SJCRH30 (cell line): Measurements from ENCODE around the gene FAM163B. TPM values are rescaled to one million over a fixed set of nuclear protein-coding genes. Genes with fewer than 3 reads are reported as not detected.

ENCODE experiments used
- DNase-seq, 2 experiments: peaks; one replicate each; pipeline ENCODE4 v3.0.0-alpha.2; 2015 to 2020
- H3K27ac ChIP-seq: fragments of 250-450 bp; sonication (Bioruptor Pico); 2 replicates; pipeline ENCODE4 v1.5.1; 2020; ENCODE audit warnings: mild to moderate bottlenecking, moderate library complexity
- H3K27me3 ChIP-seq: fragments of 250-450 bp; sonication (Bioruptor Pico); 2 replicates; pipeline ENCODE4 v1.5.1; 2020; ENCODE audit warnings: mild to moderate bottlenecking, moderate library complexity
- H3K36me3 ChIP-seq: fragments of 250-450 bp; sonication (Bioruptor Pico); 2 replicates; pipeline ENCODE4 v1.5.1; 2020; ENCODE audit warnings: mild to moderate bottlenecking, moderate library complexity
- H3K4me1 ChIP-seq: fragments of 250-450 bp; sonication (Bioruptor Pico); 2 replicates; pipeline ENCODE4 v1.5.1; 2020; ENCODE audit warnings: mild to moderate bottlenecking, moderate library complexity
- H3K4me3 ChIP-seq: fragments of 250-450 bp; sonication (Bioruptor Pico); 2 replicates; pipeline ENCODE4 v1.5.1; 2020; ENCODE audit warnings: mild to moderate bottlenecking, moderate library complexity
- H3K9me3 ChIP-seq: fragments of 250-450 bp; sonication (Bioruptor Pico); replicated peaks from 2 replicates; pipeline ENCODE4 v1.5.1; 2020; ENCODE audit warnings: mild to moderate bottlenecking, moderate library complexity
- total RNA-seq: library from RNA; depleted of rRNA; stranded (reverse); fragments of >200 nt; shearing (Covaris generic); gene quantifications from 2 replicates; pipeline ENCODE4 v1.2.3, GENCODE V29; 2014; rRNA removed

Gene FAM163B
- total RNA-seq, result 2.5 and 3.4 TPM in 2 replicates

DNA sequence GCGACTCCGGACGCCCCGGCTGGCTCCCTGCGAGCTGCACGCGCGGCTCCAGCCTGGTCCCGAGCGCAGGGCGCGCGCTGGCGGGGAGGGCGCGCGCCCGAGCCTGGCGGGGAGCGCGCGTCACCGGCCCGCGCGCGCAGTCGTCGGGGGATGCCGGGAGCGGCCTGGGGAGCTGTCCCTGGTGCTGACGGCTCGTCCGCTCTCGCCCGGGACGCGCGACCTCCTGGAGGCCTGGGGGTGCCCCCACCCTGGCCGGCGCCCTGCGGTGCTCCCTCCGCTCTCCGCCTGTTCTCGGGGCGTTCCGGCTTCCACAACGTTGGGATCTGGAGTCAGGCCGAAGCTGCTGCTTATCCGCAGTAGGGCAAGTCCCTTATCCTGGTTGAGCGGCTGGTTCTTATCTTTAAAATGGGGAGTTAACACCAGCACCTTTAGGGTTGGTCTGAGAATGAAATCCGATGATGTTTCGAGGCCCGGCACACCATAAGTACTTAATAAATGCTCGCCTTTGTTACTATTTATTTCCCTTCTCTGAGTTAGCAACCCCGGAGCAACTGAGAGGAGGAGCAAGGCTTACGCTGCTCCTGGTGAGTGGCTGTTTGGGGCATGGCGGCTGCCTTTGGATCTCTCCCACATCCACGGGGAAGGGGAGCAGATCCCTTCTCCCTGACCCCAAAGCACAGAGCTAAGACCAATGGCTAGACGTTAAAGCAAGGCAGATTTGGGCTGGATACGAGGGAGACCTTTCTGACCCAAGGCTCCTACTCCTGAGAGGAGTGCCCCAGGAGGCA lies at the start of gene FAM163B:
FAM163B (minus strand) TSS at position 79 of the 788 bp plus-strand sequence. CDS start 29,166 bp downstream, outside the sequence.
- peaks cover 42% of the 10 kb centered on the region for H3K27me3 ChIP-seq
- H3K27ac ChIP-seq, result no peak within 1 kb of the TSS
- H3K9me3 ChIP-seq, result 0 out of 2 replicates have a peak, but pooled peaks cover 4% of the 10 kb centered on the region
- no peaks in the 10 kb centered on the region for H3K36me3 ChIP-seq
- H3K4me3 ChIP-seq, result no peak within 1 kb of the TSS
- H3K4me1 ChIP-seq, result peaks cover 13% of the 10 kb centered on the region; the same call in 1 of the 2 replicates
- DNase-seq, result no peak

DNA sequence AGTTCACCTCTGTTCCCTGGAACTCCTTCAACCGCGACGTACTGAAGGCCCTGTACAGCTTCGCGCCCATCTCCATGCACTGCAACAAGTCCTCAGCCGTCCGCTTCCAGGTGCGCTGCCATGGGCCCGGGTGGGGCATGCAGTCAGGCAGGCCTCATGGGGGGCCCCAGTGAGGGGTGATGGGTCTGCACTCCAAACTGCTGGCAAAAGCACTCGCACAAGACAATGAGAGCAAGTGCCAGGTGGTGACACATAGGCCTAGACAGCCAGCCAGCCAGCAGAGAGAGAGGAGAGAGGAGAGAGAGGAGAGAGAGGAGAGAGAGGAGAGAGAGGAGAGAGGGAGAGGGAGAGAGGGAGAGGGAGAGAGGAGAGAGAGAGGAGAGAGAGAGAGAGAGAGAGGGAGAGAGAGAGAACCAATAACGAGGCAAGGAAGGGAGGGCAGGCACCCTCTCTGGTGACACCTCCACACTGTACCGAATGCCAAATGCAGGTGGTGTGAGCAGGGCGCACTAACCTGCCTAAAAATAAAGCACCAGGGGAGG lies 48.0 kb upstream of the FAM163B start:
- H3K36me3 ChIP-seq, result no peaks in the 10 kb centered on the region
- no peak overlapping the region for H3K4me3 ChIP-seq
- H3K27ac ChIP-seq, result no peak overlapping the region
- H3K4me1 ChIP-seq, result peaks cover 25% of the 10 kb centered on the region
- DNase-seq, result peak in 1 of 2 experiments; percentile 29
- H3K9me3 ChIP-seq, result no peaks in the 10 kb centered on the region
- H3K27me3 ChIP-seq, result no peaks in the 10 kb centered on the region

DNA sequence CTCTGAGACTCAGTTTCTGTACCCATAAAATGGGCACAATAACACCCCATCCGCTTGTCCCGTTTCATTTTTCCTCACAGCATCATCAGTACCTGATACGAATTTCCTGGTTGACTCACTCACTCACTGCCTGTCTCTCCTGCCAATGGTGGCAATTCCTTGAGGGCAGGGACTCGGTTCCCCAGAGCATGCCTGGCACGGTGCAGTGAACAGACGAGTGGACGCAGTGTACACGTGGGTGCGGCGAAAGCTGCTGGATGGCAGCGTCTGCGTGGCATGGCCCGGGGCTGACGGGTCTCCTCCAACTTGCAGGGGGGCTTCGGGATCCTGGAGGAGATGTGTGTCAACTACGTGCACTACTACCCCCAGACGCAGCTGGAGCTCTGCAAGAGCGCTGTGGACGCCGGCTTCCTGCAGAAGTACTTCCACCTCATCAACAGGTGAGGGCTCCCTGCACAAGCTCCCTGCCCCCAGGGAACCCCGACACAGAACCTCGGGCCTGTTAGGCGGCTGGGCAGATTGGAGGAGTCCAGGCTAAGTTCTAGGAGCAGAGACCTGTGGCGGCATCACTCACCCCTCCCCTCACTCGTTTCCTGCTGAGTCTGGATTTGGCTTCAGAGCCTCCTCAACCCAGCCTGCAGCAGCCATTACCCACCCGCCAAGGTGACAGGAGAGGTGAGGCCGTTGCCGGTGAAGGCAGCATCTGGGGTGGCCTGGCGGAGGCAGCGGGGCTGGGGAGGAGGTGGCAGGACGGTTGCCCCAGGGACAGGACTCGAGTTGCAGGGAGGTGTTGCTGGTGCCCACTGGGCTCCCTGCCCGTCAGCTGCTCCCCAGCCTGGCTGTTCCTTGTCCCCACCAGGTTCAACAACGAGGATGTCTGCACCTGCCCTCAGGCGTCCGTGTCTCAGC lies 47.3 kb upstream of the FAM163B start:
- no peaks in the 10 kb centered on the region for H3K9me3 ChIP-seq
- H3K27me3 ChIP-seq, result no peaks in the 10 kb centered on the region
- no peak overlapping the region for H3K4me3 ChIP-seq
- peak in 1 of 2 experiments; percentile 33 for DNase-seq
- no peaks in the 10 kb centered on the region for H3K36me3 ChIP-seq
- peaks cover 25% of the 10 kb centered on the region for H3K4me1 ChIP-seq
- H3K27ac ChIP-seq, result no peak overlapping the region

DNA sequence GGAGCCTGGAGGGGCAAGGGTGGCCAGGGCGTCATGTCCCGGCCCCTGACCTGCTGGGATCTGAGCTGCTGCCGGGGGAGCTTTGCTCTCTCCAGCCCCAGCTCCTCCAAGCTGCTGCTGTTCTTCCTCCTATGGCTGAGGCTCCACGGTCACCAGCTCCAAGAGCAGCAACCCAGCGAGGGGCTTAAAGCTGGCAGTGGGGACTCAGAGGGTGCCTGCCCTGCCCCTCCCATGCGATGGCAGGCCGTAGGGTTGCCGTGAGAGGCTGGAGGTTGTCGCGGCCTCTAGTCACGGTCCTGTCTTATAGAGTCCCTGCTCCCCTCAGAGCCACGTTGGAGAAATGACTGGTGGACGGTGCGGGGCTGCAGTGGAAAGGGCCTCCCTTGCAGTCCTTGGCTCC lies 46.5 kb upstream of the FAM163B start:
- Histone ChIP-seq H3K36me3 (no peaks in the 10 kb centered on the region), H3K9me3 (no peaks in the 10 kb centered on the region), H3K27ac (no peak overlapping the region), H3K27me3 (no peaks in the 10 kb centered on the region), H3K4me3 (no peak overlapping the region), H3K4me1 (peaks cover 25% of the 10 kb centered on the region)
- DNase-seq, result no peak

DNA sequence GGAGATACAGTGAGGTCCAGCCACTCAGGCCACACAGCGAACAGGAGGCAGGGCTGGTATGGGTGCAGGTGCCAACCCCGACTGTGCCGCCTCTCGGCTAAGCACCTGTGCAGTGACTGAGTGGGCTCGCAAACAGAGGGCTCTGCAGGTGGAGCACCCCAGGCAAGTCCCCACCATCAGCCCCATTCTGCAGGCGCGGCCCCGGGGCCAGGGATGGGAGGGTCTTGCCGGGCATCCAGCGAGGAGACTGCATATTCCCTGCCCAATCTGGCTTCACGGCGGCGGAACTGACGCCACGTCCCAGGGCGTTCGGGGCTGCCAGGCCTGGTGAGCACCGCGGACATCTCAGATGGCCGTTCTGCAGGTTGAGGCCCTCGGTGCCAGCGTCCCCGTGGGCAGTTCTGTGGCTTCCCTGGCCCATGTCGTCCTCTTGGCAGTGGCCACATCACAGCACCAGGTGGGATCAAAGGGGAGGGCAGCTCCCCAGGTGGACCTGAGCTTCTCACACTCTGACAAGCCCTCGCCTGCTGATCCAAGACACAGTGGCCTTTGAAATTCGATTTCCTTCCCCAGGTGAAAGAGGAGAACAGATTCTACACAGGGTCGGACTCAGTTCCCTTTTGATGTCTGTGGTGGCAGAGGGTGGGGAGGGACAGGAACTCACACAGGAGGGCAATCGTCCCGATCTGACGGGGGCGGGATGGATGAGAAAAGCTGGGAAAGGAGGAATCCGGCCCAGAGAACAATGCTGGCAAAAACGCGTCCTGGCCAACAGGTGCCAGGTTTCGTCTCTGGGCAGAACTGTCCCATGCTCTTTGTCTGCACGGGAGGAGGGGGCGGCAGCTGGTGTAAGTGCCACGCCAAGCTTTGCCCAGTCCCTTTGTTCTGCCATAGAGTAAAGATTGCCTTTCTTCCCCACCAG lies 45.8 kb upstream of the FAM163B start:
- H3K36me3 ChIP-seq, result no peaks in the 10 kb centered on the region
- peaks cover 25% of the 10 kb centered on the region for H3K4me1 ChIP-seq
- no peak overlapping the region for H3K4me3 ChIP-seq
- no peak overlapping the region for H3K27ac ChIP-seq
- H3K27me3 ChIP-seq, result no peaks in the 10 kb centered on the region
- DNase-seq, result no peak
- H3K9me3 ChIP-seq, result no peaks in the 10 kb centered on the region

DNA sequence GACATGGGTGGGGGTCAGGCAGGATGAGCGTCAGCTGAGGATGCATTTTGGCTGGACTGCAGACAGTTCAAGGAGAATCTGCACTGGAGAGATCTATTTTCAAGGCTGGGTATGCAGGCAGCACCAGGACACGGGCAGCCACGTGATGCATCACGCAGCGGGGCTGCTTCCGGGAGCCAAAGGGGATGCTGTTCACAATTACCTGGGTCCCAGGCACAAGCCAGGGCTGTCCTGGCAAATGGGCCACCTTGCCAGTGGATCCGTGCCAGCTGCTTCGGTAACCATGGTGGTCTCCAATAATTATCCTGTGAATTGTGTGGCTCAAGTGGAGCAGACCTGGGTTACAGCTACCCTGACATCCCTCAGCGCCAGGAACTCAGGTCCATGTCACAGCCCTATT lies 44.4 kb upstream of the FAM163B start:
- H3K4me3 ChIP-seq, result no peak overlapping the region
- no peak overlapping the region for H3K27ac ChIP-seq
- H3K4me1 ChIP-seq, result peaks cover 15% of the 10 kb centered on the region
- DNase-seq, result no peak
- H3K27me3 ChIP-seq, result no peaks in the 10 kb centered on the region
- no peaks in the 10 kb centered on the region for H3K9me3 ChIP-seq
- no peaks in the 10 kb centered on the region for H3K36me3 ChIP-seq

DNA sequence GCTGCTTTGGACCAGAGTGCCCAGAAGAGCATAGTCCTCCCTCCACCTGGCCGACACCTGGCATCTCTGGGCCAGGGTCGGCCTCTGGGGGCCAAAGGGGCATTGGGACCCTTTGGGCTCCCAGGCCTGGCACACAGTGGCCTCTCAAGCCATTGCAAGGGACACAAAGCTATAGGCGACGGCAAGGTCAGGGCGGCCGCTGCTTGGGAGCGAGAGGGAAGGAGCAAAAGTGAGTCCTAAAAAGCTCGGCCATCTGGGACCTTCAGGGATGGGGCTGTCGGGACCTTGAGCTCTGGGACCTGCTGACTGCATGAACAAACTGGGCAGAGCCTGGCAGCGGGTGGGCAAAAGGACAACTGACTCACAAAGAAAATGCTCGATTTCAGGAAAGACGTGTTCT lies 40.8 kb upstream of the FAM163B start:
- H3K27me3 ChIP-seq, result no peaks in the 10 kb centered on the region

DNA sequence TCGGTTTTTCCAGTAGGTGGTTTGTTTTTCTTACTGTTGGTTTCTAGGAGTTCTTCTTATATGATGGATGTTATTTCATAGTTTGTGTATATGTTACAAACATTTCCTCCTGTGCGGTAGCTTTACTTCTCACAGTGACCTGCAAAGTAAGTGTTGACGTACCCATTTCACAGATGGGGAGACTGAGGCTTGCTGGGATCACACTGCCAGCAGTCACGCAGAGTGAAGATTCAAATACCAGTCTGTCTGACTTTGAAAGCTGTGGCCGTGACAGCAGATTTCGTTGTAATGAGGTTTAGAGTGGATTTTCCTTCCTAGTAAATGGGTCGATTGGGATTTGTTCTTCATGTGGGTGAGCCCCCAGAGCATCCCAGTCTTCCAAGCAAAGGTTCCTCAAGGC lies 40.0 kb upstream of the FAM163B start:
- Histone ChIP-seq H3K4me3 (no peak overlapping the region), H3K36me3 (no peaks in the 10 kb centered on the region), H3K27ac (no peak overlapping the region), H3K27me3 (no peaks in the 10 kb centered on the region), H3K9me3 (no peaks in the 10 kb centered on the region), H3K4me1 (no peaks in the 10 kb centered on the region)
- no peak for DNase-seq

More for the DNA sequence above, 40.8 kb upstream of the FAM163B start:
- H3K36me3 ChIP-seq, result no peaks in the 10 kb centered on the region
- H3K9me3 ChIP-seq, result no peaks in the 10 kb centered on the region
- H3K4me1 ChIP-seq, result no peaks in the 10 kb centered on the region
- no peak for DNase-seq
- H3K4me3 ChIP-seq, result no peak overlapping the region
- no peak overlapping the region for H3K27ac ChIP-seq

DNA sequence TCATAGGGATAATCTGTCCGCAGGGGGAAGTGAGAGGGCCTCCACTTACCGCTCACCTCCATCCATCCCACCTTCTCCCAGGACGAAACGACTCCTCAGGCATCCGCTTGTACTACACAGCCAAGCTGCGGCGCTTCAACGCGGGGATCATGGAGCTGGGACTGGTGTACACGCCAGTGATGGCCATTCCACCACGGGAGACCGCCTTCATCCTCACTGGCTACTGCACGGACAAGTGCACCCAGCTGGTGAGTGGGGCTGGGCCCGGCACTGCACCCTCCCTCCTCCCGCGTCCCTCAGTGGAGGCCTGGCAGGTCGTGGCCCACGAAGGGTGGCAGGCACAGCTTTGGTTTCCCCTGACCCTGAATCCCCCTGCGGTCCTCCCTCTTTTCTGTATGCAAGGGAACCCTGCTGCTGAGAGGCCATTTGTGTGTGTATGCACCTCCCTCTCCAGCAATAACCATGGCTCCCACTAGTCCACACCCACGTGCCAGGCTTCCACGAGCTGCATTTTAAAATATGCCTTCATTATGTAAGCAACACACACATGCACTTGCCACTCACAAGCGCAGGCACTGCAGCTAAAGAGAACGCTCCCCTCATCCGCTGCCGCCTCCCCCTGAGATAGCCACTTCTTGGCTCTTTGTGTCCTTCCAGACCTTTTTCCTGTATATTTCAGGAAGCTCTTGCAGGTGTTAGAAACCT lies 38.7 kb upstream of the FAM163B start:
- Histone ChIP-seq H3K4me3 (no peak overlapping the region), H3K36me3 (no peaks in the 10 kb centered on the region), H3K4me1 (no peaks in the 10 kb centered on the region), H3K9me3 (no peaks in the 10 kb centered on the region), H3K27ac (no peak overlapping the region), H3K27me3 (no peaks in the 10 kb centered on the region)
- DNase-seq, result no peak

DNA sequence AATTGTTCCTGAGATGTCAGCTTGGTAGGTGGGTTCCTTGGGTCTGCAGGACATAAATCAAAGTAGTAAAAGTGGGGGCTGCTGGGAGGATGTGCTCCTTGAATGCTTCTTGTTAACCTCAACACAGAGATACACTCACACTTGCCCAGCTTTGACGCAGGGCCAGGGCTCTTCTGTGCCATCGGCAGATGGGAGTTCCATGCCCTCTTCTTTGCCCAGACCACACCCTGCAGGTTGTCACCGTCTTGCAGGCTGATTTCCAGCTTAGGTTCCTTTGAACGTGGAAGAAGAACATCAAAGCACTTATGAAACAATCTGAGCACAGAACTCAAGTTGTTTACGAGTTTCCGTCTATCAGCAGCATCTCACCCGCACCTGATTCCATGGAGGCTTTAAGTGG lies 38.0 kb upstream of the FAM163B start:
- Histone ChIP-seq H3K36me3 (no peaks in the 10 kb centered on the region), H3K4me3 (no peak overlapping the region), H3K27me3 (no peaks in the 10 kb centered on the region), H3K9me3 (no peaks in the 10 kb centered on the region), H3K4me1 (no peaks in the 10 kb centered on the region), H3K27ac (no peak overlapping the region)
- no peak for DNase-seq

DNA sequence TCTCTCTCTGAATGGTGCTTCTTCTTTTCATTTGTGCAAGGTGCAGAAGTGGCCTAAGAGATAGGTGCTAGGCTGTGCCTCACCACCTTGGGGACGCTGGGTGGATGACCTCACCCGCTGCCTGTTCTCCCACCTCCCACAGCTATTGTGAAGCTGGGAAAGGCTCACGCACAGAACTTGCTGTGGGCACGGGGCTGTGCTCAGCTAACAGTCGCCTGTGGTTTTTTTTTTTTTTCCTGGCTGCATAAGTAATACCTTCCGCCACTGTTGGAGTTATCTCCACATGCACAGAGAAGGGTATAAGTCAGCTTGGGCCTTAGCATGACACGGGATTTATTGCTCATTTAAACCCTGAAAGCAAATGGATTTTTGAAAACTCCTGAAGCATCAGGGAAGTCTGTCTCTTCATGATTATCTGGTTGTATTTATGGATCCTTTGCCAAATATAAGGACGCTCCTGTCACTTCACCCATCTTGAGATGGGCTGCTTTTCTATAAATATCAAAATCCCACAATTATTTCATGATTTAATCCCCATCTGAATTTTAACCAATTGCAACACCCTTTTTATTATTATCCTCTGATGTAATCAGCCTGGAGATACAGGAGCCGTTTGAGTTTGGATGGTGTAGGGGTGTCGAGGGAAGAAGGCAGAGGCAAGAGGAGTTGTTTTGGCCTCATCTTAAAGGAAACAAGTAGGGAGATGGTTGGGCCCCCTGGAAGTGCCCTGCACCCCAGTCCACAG lies 36.0 kb upstream of the FAM163B start:
- H3K36me3 ChIP-seq, result no peaks in the 10 kb centered on the region
- no peaks in the 10 kb centered on the region for H3K27me3 ChIP-seq
- H3K27ac ChIP-seq, result no peak overlapping the region
- H3K4me3 ChIP-seq, result no peak overlapping the region
- DNase-seq, result no peak
- H3K9me3 ChIP-seq, result no peaks in the 10 kb centered on the region
- H3K4me1 ChIP-seq, result no peaks in the 10 kb centered on the region

DNA sequence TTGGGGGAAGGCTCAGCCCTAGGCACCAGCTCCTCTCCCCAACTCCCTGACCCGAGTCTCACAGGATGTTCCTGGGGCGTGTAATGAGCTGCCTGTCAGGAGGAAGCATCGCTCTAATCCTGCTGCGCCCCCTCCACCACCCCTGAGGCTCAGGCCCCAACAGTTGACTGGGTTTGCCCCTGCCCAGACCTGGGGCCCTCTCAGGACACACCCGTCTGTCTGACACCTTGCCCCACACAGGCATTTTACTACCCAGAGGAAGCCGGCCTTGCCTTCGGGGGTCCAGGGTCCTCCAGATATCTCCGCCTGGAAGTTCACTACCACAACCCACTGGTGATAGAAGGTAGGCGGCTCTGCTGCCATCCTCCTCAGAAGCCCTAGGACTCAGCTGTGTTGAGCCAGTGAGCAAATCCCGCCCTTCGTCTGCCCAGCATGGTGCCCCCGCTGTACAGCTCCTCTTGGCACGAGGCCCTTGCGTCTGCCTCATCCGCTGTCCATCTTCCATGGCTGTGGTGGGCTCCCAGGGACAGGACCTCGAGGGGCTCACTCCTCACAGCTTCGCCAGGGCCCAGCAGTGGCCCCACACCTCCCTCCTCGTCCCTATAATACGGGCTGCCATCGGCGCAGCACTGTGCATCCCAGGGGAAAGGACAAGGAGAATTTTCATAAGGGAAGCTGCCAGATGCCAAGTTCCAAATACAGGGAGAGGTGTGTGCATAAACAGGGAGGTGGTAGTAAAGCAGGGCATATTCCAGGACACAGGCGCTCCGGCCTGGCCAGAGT lies 35.0 kb upstream of the FAM163B start:
- Histone ChIP-seq H3K4me1 (no peaks in the 10 kb centered on the region), H3K4me3 (no peak overlapping the region), H3K36me3 (no peaks in the 10 kb centered on the region), H3K27ac (no peak overlapping the region), H3K9me3 (no peaks in the 10 kb centered on the region), H3K27me3 (no peaks in the 10 kb centered on the region)
- no peak for DNase-seq
